HL-60 (cell line): ENCODE measurements around the gene TM9SF1.

Experiments
- DNase-seq, 2 experiments: peaks; one replicate each; pipeline ENCODE4 v3.0.0-alpha.2; 2010 to 2020; ENCODE audit warnings: low read depth in 1 of 2, low spot score in 1 of 2
- H3K27ac ChIP-seq: fragments of 250-450 bp; sonication (Bioruptor Pico); replicated peaks from 2 replicates; pipeline ENCODE4 v1.5.1; 2020; ENCODE audit warnings: mild to moderate bottlenecking, moderate library complexity
- H3K27me3 ChIP-seq: fragments of 250-450 bp; sonication (Bioruptor Pico); 2 replicates; pipeline ENCODE4 v1.5.1; 2021; ENCODE audit warnings: mild to moderate bottlenecking, moderate library complexity; ENCODE audit not compliant: insufficient read depth, poor library complexity, severe bottlenecking
- H3K4me3 ChIP-seq: replicated peaks from 2 replicates; pipeline ENCODE4 v1.5.1; 2011; ENCODE audit warnings: mild to moderate bottlenecking, control low read depth, low read length; ENCODE audit not compliant: insufficient read depth
- GABPA ChIP-seq: IDR thresholded peaks from 2 replicates; pipeline ENCODE4 v1.6.1; 2012; ENCODE audit warnings: low read depth
- POLR2AphosphoS5 ChIP-seq: IDR thresholded peaks from 2 replicates; pipeline ENCODE4 v1.6.1; 2012; ENCODE audit warnings: low read depth
- SPI1 ChIP-seq: IDR thresholded peaks from 2 replicates; pipeline ENCODE4 v1.6.1; 2012; ENCODE audit warnings: low read depth, mild to moderate bottlenecking, borderline replicate concordance
- long read RNA-seq: library from polyadenylated mRNA; unstranded; transcript quantifications from one replicate; pipeline ENCODE4 v2.0.0, GENCODE V29; 2020
- TF ChIP-seq, protein P1 (sequence below): IDR thresholded peaks from one replicate; pipeline ENCODE4 v1.5.1; 2011; ENCODE audit warnings: low read length, control low read depth, inconsistent platforms; ENCODE audit not compliant: insufficient read depth
- TF ChIP-seq, protein P2 (sequence below): IDR thresholded peaks from 2 replicates; pipeline ENCODE4 v1.6.1; 2012; ENCODE audit warnings: low read depth; ENCODE audit not compliant: insufficient replicate concordance

Gene TM9SF1, protein sequence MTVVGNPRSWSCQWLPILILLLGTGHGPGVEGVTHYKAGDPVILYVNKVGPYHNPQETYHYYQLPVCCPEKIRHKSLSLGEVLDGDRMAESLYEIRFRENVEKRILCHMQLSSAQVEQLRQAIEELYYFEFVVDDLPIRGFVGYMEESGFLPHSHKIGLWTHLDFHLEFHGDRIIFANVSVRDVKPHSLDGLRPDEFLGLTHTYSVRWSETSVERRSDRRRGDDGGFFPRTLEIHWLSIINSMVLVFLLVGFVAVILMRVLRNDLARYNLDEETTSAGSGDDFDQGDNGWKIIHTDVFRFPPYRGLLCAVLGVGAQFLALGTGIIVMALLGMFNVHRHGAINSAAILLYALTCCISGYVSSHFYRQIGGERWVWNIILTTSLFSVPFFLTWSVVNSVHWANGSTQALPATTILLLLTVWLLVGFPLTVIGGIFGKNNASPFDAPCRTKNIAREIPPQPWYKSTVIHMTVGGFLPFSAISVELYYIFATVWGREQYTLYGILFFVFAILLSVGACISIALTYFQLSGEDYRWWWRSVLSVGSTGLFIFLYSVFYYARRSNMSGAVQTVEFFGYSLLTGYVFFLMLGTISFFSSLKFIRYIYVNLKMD
- long read RNA-seq, transcript TM9SF1-208 (6 exons, 2,107 nt): minor isoform, 7 of 299 reads
- long read RNA-seq, transcript TM9SF1-201 (6 exons, 2,452 nt): major isoform, 184 of 299 reads
- long read RNA-seq, transcript TM9SF1-202 (5 exons, 2,055 nt): minor isoform, 7 of 299 reads
- long read RNA-seq, partial matches to known transcripts: 58 of 299 reads
- long read RNA-seq, other reads (novel, unspliced or antisense): 38 of 299 reads

DNA sequence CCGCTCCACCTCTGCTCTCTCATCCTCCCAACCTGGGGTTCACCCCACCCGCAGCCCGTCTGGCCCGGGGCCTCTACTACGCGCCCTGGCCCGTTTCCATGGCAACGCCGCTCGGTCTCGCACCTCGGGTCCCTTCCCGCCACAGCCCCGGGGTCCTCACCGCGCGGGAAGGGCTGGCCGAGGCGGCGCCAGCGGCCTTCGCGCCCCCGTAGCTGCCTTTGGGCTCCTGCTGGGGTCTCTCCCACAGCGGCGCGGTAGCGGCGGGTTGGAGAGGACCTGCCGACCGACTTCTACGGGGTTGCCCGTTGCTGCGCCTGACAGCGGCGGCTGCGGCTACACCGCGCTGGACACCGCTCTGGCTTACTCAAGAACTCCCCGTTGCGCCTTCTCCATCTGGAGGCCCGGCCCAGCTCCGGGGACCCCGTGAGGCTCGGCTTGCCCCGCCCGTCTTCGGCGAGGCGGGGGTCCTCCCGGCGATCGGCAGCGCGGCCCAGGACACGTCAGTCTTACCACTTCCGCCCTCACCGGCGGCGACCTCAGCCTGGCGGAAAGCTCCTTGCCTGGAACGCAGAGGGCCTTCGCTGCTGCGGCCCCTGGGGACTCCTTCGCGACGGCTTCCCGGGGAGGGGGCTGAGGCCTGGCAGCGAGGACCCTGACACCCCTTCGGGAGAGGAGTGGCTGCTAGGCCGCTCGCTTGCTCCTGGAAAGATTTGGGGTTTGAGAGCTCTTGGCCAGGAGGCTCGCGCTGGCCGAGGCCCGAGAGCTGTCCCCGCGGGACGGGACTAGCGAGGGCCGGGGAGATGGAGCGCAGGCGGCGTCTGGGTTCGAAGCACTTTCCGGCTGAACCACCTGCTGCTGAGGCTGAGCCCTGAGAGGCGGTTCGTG lies at the start of gene TM9SF1:
Gene TM9SF1, minus strand, starts transcription at position 256 of the 885 bp plus-strand sequence. CDS start 422 bp downstream, outside the sequence.
- DNase-seq: peak; percentile 88 to 91
- H3K27me3 ChIP-seq: no peaks in the 10 kb centered on the region
- TF ChIP-seq POLR2AphosphoS5: peak; percentile 85
- TF ChIP-seq, protein P1, sequence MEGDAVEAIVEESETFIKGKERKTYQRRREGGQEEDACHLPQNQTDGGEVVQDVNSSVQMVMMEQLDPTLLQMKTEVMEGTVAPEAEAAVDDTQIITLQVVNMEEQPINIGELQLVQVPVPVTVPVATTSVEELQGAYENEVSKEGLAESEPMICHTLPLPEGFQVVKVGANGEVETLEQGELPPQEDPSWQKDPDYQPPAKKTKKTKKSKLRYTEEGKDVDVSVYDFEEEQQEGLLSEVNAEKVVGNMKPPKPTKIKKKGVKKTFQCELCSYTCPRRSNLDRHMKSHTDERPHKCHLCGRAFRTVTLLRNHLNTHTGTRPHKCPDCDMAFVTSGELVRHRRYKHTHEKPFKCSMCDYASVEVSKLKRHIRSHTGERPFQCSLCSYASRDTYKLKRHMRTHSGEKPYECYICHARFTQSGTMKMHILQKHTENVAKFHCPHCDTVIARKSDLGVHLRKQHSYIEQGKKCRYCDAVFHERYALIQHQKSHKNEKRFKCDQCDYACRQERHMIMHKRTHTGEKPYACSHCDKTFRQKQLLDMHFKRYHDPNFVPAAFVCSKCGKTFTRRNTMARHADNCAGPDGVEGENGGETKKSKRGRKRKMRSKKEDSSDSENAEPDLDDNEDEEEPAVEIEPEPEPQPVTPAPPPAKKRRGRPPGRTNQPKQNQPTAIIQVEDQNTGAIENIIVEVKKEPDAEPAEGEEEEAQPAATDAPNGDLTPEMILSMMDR: no peak
- TF ChIP-seq SPI1: peak; percentile 34; the same call in 1 of the 2 replicates
- TF ChIP-seq, protein P2, sequence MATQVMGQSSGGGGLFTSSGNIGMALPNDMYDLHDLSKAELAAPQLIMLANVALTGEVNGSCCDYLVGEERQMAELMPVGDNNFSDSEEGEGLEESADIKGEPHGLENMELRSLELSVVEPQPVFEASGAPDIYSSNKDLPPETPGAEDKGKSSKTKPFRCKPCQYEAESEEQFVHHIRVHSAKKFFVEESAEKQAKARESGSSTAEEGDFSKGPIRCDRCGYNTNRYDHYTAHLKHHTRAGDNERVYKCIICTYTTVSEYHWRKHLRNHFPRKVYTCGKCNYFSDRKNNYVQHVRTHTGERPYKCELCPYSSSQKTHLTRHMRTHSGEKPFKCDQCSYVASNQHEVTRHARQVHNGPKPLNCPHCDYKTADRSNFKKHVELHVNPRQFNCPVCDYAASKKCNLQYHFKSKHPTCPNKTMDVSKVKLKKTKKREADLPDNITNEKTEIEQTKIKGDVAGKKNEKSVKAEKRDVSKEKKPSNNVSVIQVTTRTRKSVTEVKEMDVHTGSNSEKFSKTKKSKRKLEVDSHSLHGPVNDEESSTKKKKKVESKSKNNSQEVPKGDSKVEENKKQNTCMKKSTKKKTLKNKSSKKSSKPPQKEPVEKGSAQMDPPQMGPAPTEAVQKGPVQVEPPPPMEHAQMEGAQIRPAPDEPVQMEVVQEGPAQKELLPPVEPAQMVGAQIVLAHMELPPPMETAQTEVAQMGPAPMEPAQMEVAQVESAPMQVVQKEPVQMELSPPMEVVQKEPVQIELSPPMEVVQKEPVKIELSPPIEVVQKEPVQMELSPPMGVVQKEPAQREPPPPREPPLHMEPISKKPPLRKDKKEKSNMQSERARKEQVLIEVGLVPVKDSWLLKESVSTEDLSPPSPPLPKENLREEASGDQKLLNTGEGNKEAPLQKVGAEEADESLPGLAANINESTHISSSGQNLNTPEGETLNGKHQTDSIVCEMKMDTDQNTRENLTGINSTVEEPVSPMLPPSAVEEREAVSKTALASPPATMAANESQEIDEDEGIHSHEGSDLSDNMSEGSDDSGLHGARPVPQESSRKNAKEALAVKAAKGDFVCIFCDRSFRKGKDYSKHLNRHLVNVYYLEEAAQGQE: peak; percentile 51
- peak; percentile 81 for TF ChIP-seq GABPA
- H3K4me3 ChIP-seq: peak within 1 kb of the TSS; percentile 79
- peak within 1 kb of the TSS; percentile 99 for H3K27ac ChIP-seq

DNA sequence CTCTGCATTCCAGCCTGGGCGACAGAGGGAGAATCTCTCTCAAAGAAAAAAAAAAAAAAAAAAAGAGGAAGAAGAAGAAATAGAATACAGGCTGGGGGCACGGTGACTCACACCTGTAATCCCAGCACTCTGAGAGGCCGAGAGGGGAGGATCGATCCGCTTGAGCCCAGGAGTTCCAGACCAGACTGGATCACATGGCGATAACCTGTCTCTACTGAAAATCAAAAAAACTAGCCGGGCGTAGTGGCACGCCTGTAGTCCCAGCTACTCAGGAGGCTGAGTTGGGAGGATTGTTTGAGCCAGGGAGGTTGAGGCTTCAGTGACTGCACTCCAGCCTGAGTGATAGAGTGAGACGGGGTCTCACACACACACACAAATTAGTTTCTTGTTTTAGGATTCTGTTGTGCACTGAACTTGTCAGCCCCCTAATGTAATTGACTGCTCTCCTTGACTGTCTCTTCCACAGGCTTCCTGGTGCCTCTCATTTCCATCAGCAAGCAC lies 48.1 kb upstream of the TM9SF1 start:
- peak overlapping the region; percentile 49 for H3K4me3 ChIP-seq
- peak in 1 of 2 experiments; percentile 38 for DNase-seq
- no peaks in the 10 kb centered on the region for H3K27me3 ChIP-seq
- TF ChIP-seq, protein P1: no peak
- TF ChIP-seq POLR2AphosphoS5: no peak
- peak; percentile 18; the same call in 1 of the 2 replicates for TF ChIP-seq SPI1
- no peak for TF ChIP-seq GABPA
- peak overlapping the region; percentile 97 for H3K27ac ChIP-seq

DNA sequence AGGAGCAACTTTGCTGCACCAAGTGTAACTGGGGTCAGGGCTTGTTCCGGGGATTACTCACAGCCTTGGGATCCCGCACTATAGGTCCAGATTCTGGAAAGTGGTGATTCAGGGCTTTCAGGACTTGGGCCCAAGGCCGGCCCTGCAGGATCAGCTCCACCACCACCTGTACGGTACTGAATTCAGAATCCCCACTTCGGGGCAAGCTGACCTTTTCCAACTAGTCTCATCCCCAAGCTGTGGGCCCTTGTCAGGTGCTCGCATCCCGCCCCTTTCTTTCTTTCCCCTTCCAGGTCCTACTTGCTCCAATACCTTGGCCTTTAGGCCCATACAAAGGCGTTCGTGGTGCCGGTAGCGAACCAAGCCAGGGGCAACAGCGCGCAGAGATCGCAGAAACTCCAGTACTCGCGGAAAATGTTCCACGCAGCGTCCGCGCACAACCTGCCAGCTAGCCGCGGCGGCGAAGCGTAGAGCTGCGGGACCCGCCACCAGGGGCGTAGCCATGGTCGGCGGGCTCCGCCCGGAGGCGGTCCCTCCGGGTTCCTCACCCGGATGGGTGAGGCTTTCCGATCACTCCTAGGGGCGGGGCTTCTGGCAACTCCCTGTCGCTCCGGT lies 46.7 kb upstream of the TM9SF1 start:
- TF ChIP-seq, protein P2: no peak
- TF ChIP-seq, protein P1: no peak
- TF ChIP-seq SPI1 (no peak), POLR2AphosphoS5 (no peak), GABPA (no peak)
- H3K27ac ChIP-seq: peak overlapping the region; percentile 97
- peak; percentile 22 to 95 for DNase-seq
- no peaks in the 10 kb centered on the region for H3K27me3 ChIP-seq
- peak overlapping the region; percentile 49 for H3K4me3 ChIP-seq
